Hepatocyte (in vitro differentiated cells): ENCODE data around the gene PRKAG2.

Experiments
- CTCF ChIP-seq: fragments of 200-600 bp; sonication (generic); IDR thresholded peaks from 2 replicates; pipeline ENCODE4 v1.5.1; 2016; ENCODE audit warnings: antibody characterized with exemption, mild to moderate bottlenecking; ENCODE audit not compliant: poor library complexity
- EZH2 ChIP-seq: fragments of 200-600 bp; sonication (generic); IDR thresholded peaks from 2 replicates; pipeline ENCODE4 v1.6.1; 2016; ENCODE audit warnings: antibody characterized with exemption, mild to moderate bottlenecking, borderline replicate concordance
- EZH2phosphoT487 ChIP-seq: fragments of 200-600 bp; sonication (generic); IDR thresholded peaks from one replicate; pipeline ENCODE4 v1.6.1; 2018; ENCODE audit warnings: antibody characterized with exemption, mild to moderate bottlenecking, low read depth, moderate library complexity; ENCODE audit not compliant: unreplicated experiment, severe bottlenecking

DNA sequence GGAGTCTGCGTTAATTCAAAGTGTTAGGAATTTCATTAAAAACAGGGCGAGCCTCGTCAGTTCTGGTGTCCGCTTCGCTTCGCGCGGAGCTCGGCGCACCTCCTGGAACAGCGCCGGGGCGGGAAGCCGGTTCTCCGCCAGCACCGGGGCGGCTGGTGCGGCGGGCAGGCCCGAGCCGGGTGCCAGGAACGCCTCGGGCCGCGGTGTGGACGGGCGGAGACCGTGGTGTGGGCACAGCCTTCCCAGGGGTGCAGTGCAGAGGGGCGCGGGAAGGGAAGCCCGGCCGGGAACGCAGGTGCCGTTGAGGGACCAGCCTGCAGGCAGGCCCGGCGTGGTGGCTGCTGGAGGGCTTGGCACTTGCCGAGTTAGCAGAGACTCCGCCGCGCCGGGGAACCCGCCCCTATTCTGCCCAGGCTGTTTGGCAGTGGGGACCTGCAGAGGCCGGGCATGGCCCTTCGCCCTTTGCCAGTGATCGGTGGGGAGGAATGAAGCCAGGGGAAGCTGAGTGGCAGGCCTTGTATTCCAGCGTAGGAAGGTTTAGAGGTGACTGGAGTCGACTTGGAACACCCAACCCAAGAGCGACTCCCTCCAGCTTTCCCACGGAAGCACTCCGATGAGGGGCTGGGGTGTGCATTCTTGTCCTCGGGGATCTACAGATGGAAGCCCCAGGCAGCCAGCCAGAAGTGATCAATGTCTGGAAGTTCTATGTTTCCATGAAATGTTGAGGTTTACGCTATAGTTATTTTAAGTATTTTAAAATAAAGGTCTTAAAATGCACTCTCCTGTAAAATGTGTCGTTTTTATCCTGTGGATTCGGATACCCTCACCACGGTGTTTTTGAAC is 356.3 kb downstream of the PRKAG2 start:
- TF ChIP-seq CTCF, result no peak
- TF ChIP-seq EZH2, result no peak
- TF ChIP-seq EZH2phosphoT487, result no peak
